GM19438 (cell line): ENCODE results near the gene GTPBP1.
A peak's percentile ranks its signal among the peaks of the same experiment; 100 is the strongest.

Source experiments
- ATAC-seq: cut with Tn5 transposase; IDR thresholded peaks from one replicate; pipeline ENCODE4 v1.9.1; 2021; ENCODE audit warnings: low read depth; ENCODE audit not compliant: unreplicated experiment

The GTPBP1 gene

DNA sequence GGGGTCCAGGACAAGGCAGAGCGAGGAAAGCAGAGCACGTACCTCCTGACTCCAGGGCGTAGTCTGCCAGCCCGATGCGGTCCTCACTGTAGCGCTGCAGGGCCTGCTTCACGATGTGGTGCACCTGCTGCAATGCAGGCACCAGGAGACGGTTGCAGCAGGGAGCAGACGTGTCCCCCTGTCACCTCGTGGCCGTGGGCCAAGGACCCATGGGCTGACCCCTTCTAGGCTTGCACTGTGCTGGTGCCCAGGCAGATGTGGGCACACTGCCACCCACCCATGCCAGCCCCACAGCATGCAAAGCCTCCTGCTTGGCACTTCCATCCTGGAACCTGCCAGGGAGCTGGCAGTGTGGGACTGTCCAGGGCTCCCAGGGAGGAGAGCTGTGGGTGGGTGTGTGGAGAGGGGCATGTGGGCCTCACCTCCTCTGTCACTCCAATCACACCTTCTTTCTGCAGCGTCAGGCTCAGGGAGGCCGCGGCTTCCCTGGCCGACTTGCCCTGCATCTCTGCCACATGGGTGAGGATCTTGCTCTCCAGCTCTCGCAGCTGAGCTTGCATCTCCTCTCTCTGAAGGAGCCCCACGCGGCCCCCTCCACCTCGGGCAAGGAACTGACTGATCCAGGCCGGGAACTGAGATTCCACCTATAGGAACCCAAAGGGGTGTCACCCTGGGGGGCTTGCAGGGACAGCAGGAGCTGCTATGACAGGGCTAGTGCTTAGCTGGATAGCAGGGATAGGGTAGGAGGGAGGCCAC lies 33.7 kb downstream of the GTPBP1 start:
- no peak for ATAC-seq

GRCh38 chr22:38740116-38740723 lies 34.5 kb downstream of the GTPBP1 start:
- no peak for ATAC-seq

- no peak for ATAC-seq
Observed at GRCh38 chr22:38740754-38741153, 35.0 kb downstream of the GTPBP1 start.

GRCh38 chr22:38741166-38741565 lies 35.4 kb downstream of the GTPBP1 start:
- no peak for ATAC-seq

GRCh38 chr22:38741576-38741975 lies 35.8 kb downstream of the GTPBP1 start:
- no peak for ATAC-seq

DNA sequence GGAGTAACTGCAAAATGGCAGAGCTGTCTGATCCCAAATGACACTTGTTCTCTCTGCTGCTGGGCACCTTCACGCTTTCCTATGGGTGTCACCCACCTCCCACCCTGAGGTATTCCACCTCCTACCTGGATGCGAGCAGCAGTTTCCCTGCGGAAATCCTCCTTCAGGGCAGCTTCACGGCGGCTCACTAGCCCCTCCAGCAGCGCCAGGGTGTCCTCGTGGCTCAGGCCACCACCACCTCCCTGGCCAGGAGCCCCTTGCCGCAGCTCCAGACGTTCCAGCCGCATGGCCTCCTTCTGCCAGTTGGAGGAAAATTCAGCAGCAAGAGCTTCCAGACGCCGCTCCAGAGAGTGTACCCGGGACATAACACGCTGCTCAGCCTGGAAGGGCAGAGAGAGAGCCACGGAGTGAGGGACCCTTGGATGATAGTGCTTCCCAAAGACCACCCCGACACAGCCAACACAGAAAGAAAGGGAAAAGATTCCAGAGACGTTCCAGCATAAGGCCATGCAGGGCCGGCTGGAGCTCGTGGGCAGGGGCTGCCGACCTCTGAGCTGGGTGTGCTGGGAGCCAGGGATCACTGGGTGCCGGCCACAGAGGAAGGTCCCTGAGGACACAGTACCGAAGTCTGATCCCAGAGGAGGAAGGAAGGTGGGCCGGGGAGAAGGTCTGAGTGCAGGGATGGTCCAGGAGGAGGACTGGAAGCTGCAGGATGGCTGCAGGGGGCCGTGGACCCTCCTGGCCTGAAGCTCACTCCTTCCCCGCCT lies 36.6 kb downstream of the GTPBP1 start:
- ATAC-seq, result no peak

DNA sequence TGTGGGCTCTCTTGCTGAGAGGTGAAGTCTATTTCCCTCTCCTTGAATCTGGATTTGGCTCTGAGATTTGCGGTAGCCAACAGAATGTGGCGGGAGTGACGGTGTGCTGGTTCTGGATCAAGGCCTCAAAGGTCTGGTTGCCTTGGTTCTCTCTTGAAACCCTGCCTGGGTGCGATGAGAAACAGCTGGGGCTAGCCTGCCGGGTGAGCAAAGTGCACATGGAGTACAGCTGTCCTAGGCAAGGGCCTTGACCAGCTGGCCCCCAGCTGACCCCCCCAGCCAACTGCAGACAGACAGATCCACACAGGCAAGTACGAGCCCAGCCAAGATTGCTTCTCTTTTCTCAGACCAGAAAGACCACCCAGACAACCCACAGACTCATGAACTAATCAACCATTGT lies 39.2 kb downstream of the GTPBP1 start:
- no peak for ATAC-seq

DNA sequence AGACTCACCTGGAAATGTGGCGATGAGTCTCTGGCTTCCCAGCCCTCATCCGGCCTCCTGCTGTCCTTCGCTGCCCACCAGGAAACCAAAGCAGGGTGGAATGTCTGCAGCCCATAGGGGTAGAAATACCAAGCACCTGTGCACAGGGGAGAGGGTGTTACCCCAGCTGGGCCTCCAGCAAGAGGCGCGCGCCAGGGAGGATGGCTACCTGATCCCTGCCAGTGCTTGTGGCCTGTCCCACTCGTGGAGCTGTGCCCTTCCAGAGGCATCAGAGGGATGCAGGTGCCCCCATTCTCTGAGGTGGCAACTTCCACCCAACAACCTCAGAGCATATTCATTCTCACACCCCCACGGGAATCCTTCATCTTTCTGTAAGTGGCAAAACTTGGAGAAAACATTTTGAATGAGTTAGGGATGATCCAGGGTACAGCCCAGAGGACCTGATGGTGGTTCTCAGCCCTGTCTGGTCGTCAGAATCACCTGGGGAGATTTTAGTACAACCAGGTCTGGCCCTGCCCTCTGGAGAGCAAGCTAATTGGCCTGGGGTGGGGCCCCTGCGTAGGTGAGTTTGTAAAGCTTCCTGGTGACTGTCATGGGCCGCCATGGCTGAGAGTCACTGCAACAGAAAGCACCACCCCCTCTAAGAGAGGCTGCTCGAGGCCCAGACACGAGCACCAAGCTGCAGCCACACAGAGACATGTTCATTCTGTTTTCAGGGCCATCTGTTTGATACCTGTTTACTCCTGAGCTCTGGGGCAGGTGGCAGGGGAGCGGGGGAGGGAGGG lies 40.1 kb downstream of the GTPBP1 start:
- ATAC-seq, result no peak

GRCh38 chr22:38748487-38749136 lies 42.9 kb downstream of the GTPBP1 start:
- ATAC-seq, result no peak

DNA sequence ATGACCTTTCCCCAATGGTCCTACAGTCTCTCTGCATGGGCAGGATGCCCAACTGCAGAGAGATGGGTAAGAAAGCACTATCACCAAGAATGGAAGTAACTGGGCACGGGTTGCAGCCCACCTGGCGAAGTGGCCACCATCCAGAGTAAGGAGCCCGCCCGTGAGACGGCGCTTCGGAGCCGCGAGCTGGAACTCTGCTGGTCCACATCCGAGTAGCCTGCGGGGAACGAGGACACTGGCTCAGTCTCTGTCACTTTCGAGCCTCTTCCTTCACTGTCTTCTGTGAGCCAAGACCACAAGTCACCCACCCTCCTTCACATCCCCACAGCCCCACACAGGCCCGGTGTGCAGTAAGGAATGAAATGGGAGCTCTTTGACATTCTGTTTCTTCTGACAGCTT lies 44.4 kb downstream of the GTPBP1 start:
- no peak for ATAC-seq

DNA sequence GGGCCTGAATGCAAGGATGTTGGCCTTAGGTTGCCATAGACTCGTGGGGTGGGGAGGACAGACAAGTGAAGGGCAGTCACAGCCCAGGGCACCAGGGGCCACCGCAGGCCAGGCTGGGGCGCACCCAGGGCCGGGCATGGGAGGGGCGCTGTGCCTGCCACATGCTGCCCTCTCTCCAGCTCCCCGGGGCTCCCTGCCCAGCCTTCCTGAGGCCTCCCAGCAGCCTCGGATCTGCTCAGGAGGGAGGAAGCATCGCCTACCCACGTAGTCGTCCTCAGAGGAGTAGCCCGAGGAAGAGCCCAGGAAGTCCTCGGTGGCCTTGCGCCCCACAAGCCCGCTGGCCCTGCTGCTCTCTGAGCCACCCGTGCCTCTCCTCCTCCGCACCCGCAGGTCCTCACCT lies 44.9 kb downstream of the GTPBP1 start:
- no peak for ATAC-seq

DNA sequence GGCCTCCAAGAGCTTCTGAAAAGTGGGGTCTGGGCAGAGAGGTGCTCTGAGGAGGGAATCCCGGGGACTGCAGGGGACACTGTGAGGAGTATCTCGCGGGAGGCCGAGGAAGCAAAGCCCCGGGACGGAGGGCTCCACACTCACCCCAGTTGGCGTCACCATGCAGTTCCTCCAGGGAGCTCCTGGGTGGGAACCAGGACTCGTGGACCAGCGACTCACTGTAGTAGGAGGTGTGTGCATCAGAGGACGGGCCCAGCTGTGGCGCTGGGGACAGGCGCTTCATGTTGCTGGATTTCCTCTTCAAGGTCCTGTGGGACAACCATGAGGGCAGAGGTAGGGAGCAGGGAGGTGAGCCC lies 45.3 kb downstream of the GTPBP1 start:
- ATAC-seq, result no peak

DNA sequence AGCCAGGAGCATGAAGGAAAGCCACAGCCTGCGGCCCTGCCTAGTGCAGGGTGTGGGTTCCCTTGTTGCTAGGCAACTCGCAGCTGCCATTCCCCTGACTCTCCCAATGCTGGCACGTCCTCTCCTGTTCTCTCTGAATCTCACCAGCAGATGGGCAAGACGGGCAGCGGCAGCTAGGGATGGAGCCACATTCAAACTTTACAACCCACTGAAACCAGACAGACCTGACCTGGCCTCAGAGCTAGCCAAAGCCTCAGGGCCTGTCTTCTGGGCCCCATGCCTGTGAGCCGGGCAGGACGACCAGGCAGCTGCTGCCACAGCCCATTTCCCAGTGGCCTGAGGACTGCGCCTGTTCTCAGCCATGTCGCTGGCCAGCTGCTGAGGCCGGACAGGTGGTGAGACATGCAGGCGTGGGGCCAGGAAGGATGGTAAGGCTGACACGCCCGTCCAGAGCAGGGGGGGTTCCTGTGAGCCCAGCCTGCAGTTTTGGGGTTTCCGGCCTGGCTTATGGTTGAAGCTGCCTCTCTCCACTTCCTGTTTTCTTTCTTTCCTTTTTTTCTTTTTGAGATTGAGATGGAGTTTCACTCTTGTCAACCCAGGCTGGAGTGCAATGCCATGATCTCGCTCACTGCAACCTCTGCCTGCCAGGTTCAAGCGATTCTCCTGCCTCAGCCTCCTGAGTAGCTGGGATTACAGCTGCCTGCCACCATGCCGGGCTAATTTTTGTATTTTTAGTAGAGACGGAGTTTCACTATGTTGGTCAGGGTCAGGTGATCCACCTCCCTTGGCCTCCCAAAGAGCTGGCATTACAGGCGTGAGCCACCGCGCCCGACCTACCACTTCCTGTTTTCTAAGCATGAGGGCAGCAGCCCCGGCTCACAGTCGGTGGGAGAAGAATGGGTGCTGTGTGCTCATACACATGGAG lies 45.9 kb downstream of the GTPBP1 start:
- ATAC-seq, result peak; percentile 64

- ATAC-seq, result no peak
Observed at GRCh38 chr22:38753948-38754750, 48.4 kb downstream of the GTPBP1 start.

GRCh38 chr22:38754751-38755154 lies 49.0 kb downstream of the GTPBP1 start:
- no peak for ATAC-seq

DNA sequence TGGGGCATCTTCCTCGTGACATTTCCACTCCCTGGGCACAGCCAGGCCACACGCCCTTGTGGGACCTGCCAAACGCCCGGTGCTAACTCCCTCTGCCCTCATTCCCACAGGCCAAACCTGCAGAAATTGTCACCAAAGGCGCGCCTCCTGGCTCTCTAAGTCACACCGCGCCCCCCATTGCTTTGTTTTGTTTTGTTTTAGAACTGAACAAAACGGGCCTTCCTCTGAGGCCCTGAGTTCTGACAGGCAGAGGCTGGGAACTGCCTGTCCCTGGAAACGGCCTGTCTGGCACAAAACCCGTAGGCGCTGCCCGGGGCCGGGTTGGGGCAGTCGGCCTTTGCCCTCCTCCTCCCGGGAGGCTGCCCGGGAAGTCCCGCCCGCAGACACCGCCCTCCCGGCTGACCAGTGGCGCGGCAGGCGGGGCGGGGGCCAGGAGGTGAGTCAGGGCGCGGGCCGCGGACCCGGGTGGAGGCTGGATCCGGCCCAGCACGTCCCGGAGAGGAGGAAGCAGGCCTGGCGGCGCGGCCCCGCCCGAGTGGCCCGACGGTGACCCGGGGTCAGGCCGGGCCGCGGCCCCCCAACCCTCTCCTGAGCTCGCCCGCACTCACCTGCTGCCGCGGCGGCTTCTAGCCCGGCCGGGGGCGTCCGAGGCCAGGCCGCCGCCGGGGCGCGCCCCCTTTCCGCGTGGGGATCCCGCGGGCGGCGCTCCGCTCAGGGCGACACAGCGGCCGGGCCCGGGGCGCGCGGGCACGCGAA lies 49.6 kb downstream of the GTPBP1 start:
- no peak for ATAC-seq

DNA sequence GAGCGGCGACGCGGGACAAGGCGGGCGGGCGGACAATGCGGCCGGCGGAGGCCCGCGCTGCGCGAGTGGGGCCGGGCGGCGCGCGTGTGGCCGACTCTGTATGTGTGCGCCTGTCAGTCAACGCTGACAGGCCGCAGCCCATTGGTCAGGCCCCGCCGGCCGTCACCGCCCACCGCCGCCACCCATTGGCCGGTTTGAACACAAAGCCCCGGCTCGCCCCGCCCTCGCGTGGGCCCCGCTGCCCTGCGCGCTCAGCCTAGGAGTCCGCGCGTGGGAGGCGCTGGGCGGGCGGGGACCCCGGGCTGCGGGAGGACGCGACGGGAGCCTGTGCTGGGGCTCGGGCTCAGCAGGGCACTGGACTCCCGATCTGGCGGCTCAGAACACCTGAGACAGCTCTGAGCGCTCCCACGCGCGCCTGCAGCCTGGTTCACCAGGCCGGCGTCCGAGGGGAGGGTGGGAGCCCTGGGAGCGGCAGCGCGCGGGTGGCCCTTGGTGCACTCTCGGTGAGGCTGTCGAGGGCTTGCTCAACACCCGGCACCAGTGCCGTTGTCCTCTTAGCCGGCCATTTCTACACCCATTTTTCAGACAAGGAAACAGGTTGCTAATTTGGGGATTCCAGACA lies 50.3 kb downstream of the GTPBP1 start, which contains the start of gene SUN2:
Gene SUN2 (minus strand): TSS at position 88 of the 622 bp plus-strand sequence. CDS start 3,370 bp downstream, outside the sequence.
- peak; percentile 41 for ATAC-seq
